Endothelial cell of umbilical vein (primary cell): ENCODE measurements around the gene EMD. TPM values are rescaled to one million over a fixed set of nuclear protein-coding genes. Genes with fewer than 3 reads are reported as not detected.
A peak's percentile ranks its signal among the peaks of the same experiment; 100 is the strongest.

Source experiments
- BruUV-seq: library from RNA; stranded (reverse); fragments of 400-500 nt; replicated peaks from 2 replicates; lab custom pipeline; 2021; lab: Mats Ljungman, UMichigan
- CTCF ChIA-PET: fragments of 300-600, 350-600 bp; sonication (Branson Sonifier 250); formaldehyde crosslinking; loops from one replicate; lab custom pipeline; 2021; ENCODE audit warnings: antibody characterized with exemption, inconsistent platforms; lab: Charles Lee
- POLR2A ChIA-PET: fragments of 300-600, 350-600 bp; sonication (Branson Sonifier 250); formaldehyde crosslinking; loops from one replicate; lab custom pipeline; 2021; ENCODE audit warnings: antibody characterized with exemption, inconsistent platforms; lab: Charles Lee
- DNase-seq: peaks from one replicate; pipeline ENCODE4 v3.0.0-alpha.2; 2011; ENCODE audit warnings: low read depth, low spot score
- FAIRE-seq: peaks from 2 replicates; lab custom pipeline; 2011; peaks lifted over from hg19 to GRCh38; lab: Jason Lieb, UNC
- H2AFZ ChIP-seq: 2 replicates; pipeline ENCODE4 v1.6.0; 2012; ENCODE audit warnings: low read depth, low read length, control low read depth, inconsistent platforms
- H3K27ac ChIP-seq: 2 replicates; pipeline ENCODE4 v1.5.1; 2011; ENCODE audit warnings: low read depth, mild to moderate bottlenecking, control low read depth, low read length, moderate library complexity; ENCODE audit not compliant: insufficient read depth
- H3K27me3 ChIP-seq, 2 experiments: 2 replicates each; pipeline versions ENCODE4 v1.6.0 to v1.6.1; 2011; ENCODE audit warnings: low read length in 2 of 2, mixed read lengths in 1 of 2; ENCODE audit not compliant: control insufficient read depth in 2 of 2, insufficient read depth in 2 of 2
- H3K36me3 ChIP-seq, 2 experiments: 2 replicates in 1 of 2; 3 replicates in 1 of 2; pipeline ENCODE4 v1.5.1; 2011; ENCODE audit warnings: low read length in 2 of 2, mild to moderate bottlenecking in 1 of 2, moderate library complexity in 1 of 2; ENCODE audit not compliant: control insufficient read depth in 2 of 2, insufficient read depth in 2 of 2; ENCODE audit errors: extremely low read depth in 1 of 2
- H3K4me1 ChIP-seq: 3 replicates; pipeline ENCODE4 v1.5.1; 2011; ENCODE audit warnings: mild to moderate bottlenecking, low read length; ENCODE audit not compliant: control insufficient read depth, insufficient read depth; ENCODE audit errors: extremely low read depth
- H3K4me2 ChIP-seq: 2 replicates; pipeline ENCODE4 v1.6.1; 2011; ENCODE audit warnings: low read length, control low read depth, mixed read lengths; ENCODE audit not compliant: insufficient read depth
- H3K4me3 ChIP-seq, 3 experiments: fragments of 200-600 bp in 1 of 3; sonication (generic), shearing (Covaris generic) in 1 of 3; replicated peaks in 1 of 3; 2 replicates each; pipeline ENCODE4 v1.5.1; 2011 to 2016; ENCODE audit warnings: control low read depth in 3 of 3, low read length in 3 of 3, mild to moderate bottlenecking in 2 of 3, inconsistent platforms in 1 of 3, low read depth in 1 of 3, moderate library complexity in 1 of 3; ENCODE audit not compliant: insufficient read depth in 1 of 3
- H3K79me2 ChIP-seq: 2 replicates; pipeline ENCODE4 v1.6.0; 2012; ENCODE audit warnings: low read length, inconsistent platforms; ENCODE audit not compliant: control insufficient read depth, insufficient read depth
- H3K9ac ChIP-seq: replicated peaks from 2 replicates; pipeline ENCODE3; 2011; ENCODE audit warnings: low read length, control low read depth; ENCODE audit not compliant: insufficient read depth; ENCODE audit errors: extremely low read depth
- H3K9me1 ChIP-seq: replicated peaks from 3 replicates; pipeline ENCODE4 v1.6.0; 2011; ENCODE audit warnings: mild to moderate bottlenecking, low read length; ENCODE audit not compliant: control insufficient read depth, insufficient read depth; ENCODE audit errors: extremely low read depth
- H3K9me3 ChIP-seq: replicated peaks from 2 replicates; pipeline ENCODE4 v1.5.1; 2012; ENCODE audit warnings: low read length, inconsistent platforms; ENCODE audit not compliant: control insufficient read depth, insufficient read depth
- H4K20me1 ChIP-seq: replicated peaks from 2 replicates; pipeline ENCODE3; 2011; ENCODE audit warnings: mild to moderate bottlenecking, low read length; ENCODE audit not compliant: control insufficient read depth, insufficient read depth; ENCODE audit errors: extremely low read depth
- CTCF ChIP-seq, 2 donors: IDR thresholded peaks; 1 replicate in 1 of 2; 2 replicates in 1 of 2; pipeline ENCODE4 v1.5.1; 2011; ENCODE audit warnings: low read length in 2 of 2, mild to moderate bottlenecking in 2 of 2, moderate library complexity in 2 of 2, control low read depth in 1 of 2, inconsistent platforms in 1 of 2, low read depth in 1 of 2; ENCODE audit not compliant: insufficient read depth in 1 of 2; ENCODE audit errors: extremely low read depth in 1 of 2
- EZH2 ChIP-seq: IDR thresholded peaks from 2 replicates; pipeline ENCODE4 v1.6.1; 2012; ENCODE audit warnings: borderline replicate concordance, low read depth, mild to moderate bottlenecking, moderate library complexity, low read length, inconsistent platforms; ENCODE audit not compliant: severe bottlenecking
- FOS ChIP-seq: IDR thresholded peaks from 2 replicates; pipeline ENCODE4 v1.6.1; 2011; ENCODE audit warnings: mild to moderate bottlenecking, low read length, moderate library complexity, borderline replicate concordance; ENCODE audit not compliant: insufficient read depth
- GATA2 ChIP-seq: IDR thresholded peaks from 2 replicates; pipeline ENCODE4 v1.7.0; 2011; ENCODE audit warnings: low read depth, mild to moderate bottlenecking, moderate library complexity, mixed read lengths, low read length; ENCODE audit not compliant: insufficient read length, insufficient read depth
- JUN ChIP-seq: IDR thresholded peaks from 2 replicates; pipeline ENCODE4 v1.6.1; 2011; ENCODE audit warnings: borderline replicate concordance, low read depth; ENCODE audit not compliant: insufficient read length, insufficient read depth
- MAX ChIP-seq: IDR thresholded peaks from 2 replicates; pipeline ENCODE4 v1.6.1; 2011; ENCODE audit not compliant: insufficient read depth, insufficient read length
- MYC ChIP-seq: IDR thresholded peaks from one replicate; pipeline ENCODE4 v1.6.1; 2011; ENCODE audit warnings: mild to moderate bottlenecking, low read depth, low read length
- POLR2A ChIP-seq: IDR thresholded peaks from 2 replicates; pipeline ENCODE4 v1.6.1; 2012; ENCODE audit warnings: low read depth, mild to moderate bottlenecking, control low read depth, low read length
- POLR2AphosphoS5 ChIP-seq: IDR thresholded peaks from 2 replicates; pipeline ENCODE4 v1.6.1; 2012; ENCODE audit warnings: low read depth, mild to moderate bottlenecking, control low read depth, low read length, moderate library complexity; ENCODE audit not compliant: insufficient read depth
- dilution Hi-C: fragments of 300-500 bp; cut with MboI; formaldehyde crosslinking; loops from one replicate; pipeline ENCODE4 v1.15.0; 2019; ENCODE audit warnings: low sequenced_read_pairs; ENCODE audit not compliant: extremely low pct_ligation_motif_present
- intact Hi-C: fragments of 100-400 bp; cut with micrococcal nuclease; formaldehyde crosslinking; loops from one replicate; pipeline ENCODE4 v1.10.0; 2022
- polyA plus RNA-seq, 4 experiments: library from polyadenylated mRNA; depleted of rRNA in 3 of 4; stranded (reverse) in 3 of 4; unstranded in 1 of 4; fragments of >200 nt; gene quantifications; 2 replicates each; pipeline versions ENCODE4 v1.2.1 to v1.2.3, GENCODE V29; 2011 to 2012; ENCODE audit warnings: missing spikeins in 1 of 4
- total RNA-seq: library from RNA; stranded (reverse); gene quantifications from 2 replicates; pipeline ENCODE4 v1.2.3, GENCODE V29; 2021

EMD gene
- total and polyA plus RNA-seq, 2 donors (not counting 3 experiments of a cell fraction or from before 2014, with no cell fraction given): 50.6 to 76.8 TPM

- DNase-seq (no peak), FAIRE-seq (peak; percentile 72)
- Histone ChIP-seq H3K9me1 (no peaks in the 10 kb centered on the region), H3K4me2 (peak overlapping the region; percentile 51), H4K20me1 (no peaks in the 10 kb centered on the region), H3K4me3 (peak overlapping the region; percentile 70 to 95 (median 78)), H3K36me3 (no peaks in the 10 kb centered on the region), H3K9ac (peak overlapping the region; percentile 94), H3K27me3 (no peaks in the 10 kb centered on the region), H3K27ac (peak overlapping the region; percentile 87), H3K4me1 (peaks cover 6% of the 10 kb centered on the region), H3K79me2 (peaks cover 17% of the 10 kb centered on the region), H3K9me3 (no peaks in the 10 kb centered on the region), H2AFZ (no peak overlapping the region)
- CTCF ChIA-PET: no interaction called here
- dilution Hi-C loops: no loop called here
- no TSS peak for BruUV-seq
- TF ChIP-seq MYC: no peak
- no peak for TF ChIP-seq POLR2AphosphoS5
- no peak for TF ChIP-seq GATA2
- no peak for TF ChIP-seq EZH2
- no peak for TF ChIP-seq JUN
- TF ChIP-seq POLR2A: no peak
- no peak for TF ChIP-seq FOS
- no peak for TF ChIP-seq MAX
- TF ChIP-seq CTCF (IDR thresholded peaks at IDR 0.05; ENCODE audit: extremely low read depth in 1 of 2, insufficient read depth in 1 of 2, low read depth in 1 of 2, low read length in 2 of 2): no peak
- intact Hi-C loops: no loop called here
- POLR2A ChIA-PET: interaction anchor here (1.2 kb wide), 1 partner anchor 18 kb away, joined by 4 read pairs; no protein-coding TSS in a partner anchor
Observed at GRCh38 chrX:154380153-154380552, 1.1 kb downstream of the EMD start.
